OCI-LY3 (cell line): Measurements from ENCODE around the gene MORC2.
A peak's percentile ranks its signal among the peaks of the same experiment; 100 is the strongest.

Experiments
- H2AFZ ChIP-seq: fragments of 200-600, 300-600 bp; shearing (Covaris generic); 2 replicates; pipeline ENCODE4 v1.6.0; 2014; ENCODE audit warnings: antibody characterized with exemption, low read depth, low read length
- H3K27ac ChIP-seq: fragments of 200-600, 300-600 bp; sonication (generic); 2 replicates; pipeline ENCODE4 v1.5.1; 2014; ENCODE audit warnings: mild to moderate bottlenecking, low read length, moderate library complexity, mixed read lengths
- H3K27me3 ChIP-seq: fragments of 200-600, 300-600 bp; sonication (generic); 2 replicates; pipeline ENCODE4 v1.6.1; 2014; ENCODE audit warnings: low read depth, low read length, mixed read lengths
- H3K36me3 ChIP-seq: fragments of 200-600, 300-600 bp; sonication (generic); replicated peaks from 2 replicates; pipeline ENCODE3; 2014; ENCODE audit warnings: low read depth, low read length, mixed read lengths
- H3K4me1 ChIP-seq: fragments of 300-600, 200-600 bp; sonication (generic); 2 replicates; pipeline ENCODE4 v1.6.1; 2014; ENCODE audit warnings: low read length, mixed read lengths
- H3K4me2 ChIP-seq: fragments of 200-600, 300-600 bp; sonication (generic); 2 replicates; pipeline ENCODE4 v1.6.1; 2014; ENCODE audit warnings: low read length, mixed read lengths
- H3K4me3 ChIP-seq: fragments of 300-600, 200-600 bp; sonication (generic); 2 replicates; pipeline ENCODE4 v1.5.1; 2014; ENCODE audit warnings: antibody characterized with exemption, mild to moderate bottlenecking, low read length, moderate library complexity
- H3K79me2 ChIP-seq: fragments of 300-600, 200-600 bp; shearing (Covaris generic); 2 replicates; pipeline ENCODE4 v1.6.1; 2014; ENCODE audit warnings: mild to moderate bottlenecking, low read length, mixed read lengths
- H3K9ac ChIP-seq: fragments of 300-600, 200-600 bp; shearing (Covaris generic); 2 replicates; pipeline ENCODE4 v1.6.0; 2014; ENCODE audit warnings: mild to moderate bottlenecking, low read length, moderate library complexity
- H3K9me3 ChIP-seq: fragments of 200-600, 300-600 bp; shearing (Covaris generic); 2 replicates; pipeline ENCODE4 v1.6.1; 2014; ENCODE audit warnings: low read length, mixed read lengths; ENCODE audit not compliant: insufficient read depth
- H4K20me1 ChIP-seq: fragments of 200-600, 300-600 bp; sonication (generic); 2 replicates; pipeline ENCODE4 v1.6.1; 2016; ENCODE audit warnings: low read length, mixed read lengths; ENCODE audit not compliant: insufficient read depth
- EZH2phosphoT487 ChIP-seq: fragments of 200-600 bp; shearing (Covaris generic); IDR thresholded peaks from 2 replicates; pipeline ENCODE4 v1.6.1; 2018; ENCODE audit warnings: antibody characterized with exemption, mixed run types, low read depth
- TF ChIP-seq, protein P1 (sequence below): fragments of 200-600, 300-600 bp; sonication (generic); IDR thresholded peaks from 2 replicates; pipeline ENCODE4 v1.5.1; 2014; ENCODE audit warnings: antibody characterized with exemption, low read length, low read depth

The MORC2 gene

GRCh38 chr22:30923168-30923900 is 45.2 kb downstream of the MORC2 start:
- TF ChIP-seq EZH2phosphoT487, result no peak
- TF ChIP-seq, protein P1, sequence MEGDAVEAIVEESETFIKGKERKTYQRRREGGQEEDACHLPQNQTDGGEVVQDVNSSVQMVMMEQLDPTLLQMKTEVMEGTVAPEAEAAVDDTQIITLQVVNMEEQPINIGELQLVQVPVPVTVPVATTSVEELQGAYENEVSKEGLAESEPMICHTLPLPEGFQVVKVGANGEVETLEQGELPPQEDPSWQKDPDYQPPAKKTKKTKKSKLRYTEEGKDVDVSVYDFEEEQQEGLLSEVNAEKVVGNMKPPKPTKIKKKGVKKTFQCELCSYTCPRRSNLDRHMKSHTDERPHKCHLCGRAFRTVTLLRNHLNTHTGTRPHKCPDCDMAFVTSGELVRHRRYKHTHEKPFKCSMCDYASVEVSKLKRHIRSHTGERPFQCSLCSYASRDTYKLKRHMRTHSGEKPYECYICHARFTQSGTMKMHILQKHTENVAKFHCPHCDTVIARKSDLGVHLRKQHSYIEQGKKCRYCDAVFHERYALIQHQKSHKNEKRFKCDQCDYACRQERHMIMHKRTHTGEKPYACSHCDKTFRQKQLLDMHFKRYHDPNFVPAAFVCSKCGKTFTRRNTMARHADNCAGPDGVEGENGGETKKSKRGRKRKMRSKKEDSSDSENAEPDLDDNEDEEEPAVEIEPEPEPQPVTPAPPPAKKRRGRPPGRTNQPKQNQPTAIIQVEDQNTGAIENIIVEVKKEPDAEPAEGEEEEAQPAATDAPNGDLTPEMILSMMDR, result no peak
- Histone ChIP-seq H3K4me1 (no peaks in the 10 kb centered on the region), H3K4me2 (no peak overlapping the region), H3K27me3 (no peaks in the 10 kb centered on the region), H4K20me1 (no peaks in the 10 kb centered on the region), H3K9ac (no peak overlapping the region), H3K4me3 (no peak overlapping the region), H3K9me3 (no peaks in the 10 kb centered on the region), H2AFZ (no peak overlapping the region), H3K79me2 (no peaks in the 10 kb centered on the region), H3K36me3 (peaks cover 14% of the 10 kb centered on the region), H3K27ac (no peak overlapping the region)

DNA sequence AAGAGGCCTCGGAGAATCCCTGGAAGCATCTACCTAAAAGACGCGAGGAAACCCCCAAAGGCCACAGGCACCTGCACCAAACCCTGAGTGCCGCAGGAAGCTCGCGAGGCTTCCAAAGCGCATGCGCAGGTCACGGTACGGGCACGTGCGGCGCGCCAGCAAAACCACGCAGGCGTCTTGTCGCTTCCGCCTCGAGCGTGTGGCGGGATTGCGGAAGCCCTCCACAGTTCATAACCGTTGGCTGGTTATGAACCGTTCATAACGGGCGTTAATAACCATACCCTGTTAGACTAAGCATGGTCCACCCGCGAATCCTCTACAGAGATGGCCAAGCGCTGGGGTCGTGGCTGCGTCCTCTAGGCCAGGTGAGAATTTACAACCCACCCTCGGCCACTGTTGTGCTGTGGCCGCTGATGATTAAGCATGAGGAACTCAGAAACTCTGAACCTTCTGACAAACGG is 46.4 kb downstream of the MORC2 start:
- H3K79me2 ChIP-seq, result no peaks in the 10 kb centered on the region
- no peak overlapping the region for H2AFZ ChIP-seq
- no peaks in the 10 kb centered on the region for H3K4me1 ChIP-seq
- no peak overlapping the region for H3K27ac ChIP-seq
- TF ChIP-seq EZH2phosphoT487, result no peak
- TF ChIP-seq, protein P1, result no peak
- no peak overlapping the region for H3K9ac ChIP-seq
- H3K4me3 ChIP-seq, result no peak overlapping the region
- H3K27me3 ChIP-seq, result no peaks in the 10 kb centered on the region
- H3K36me3 ChIP-seq, result peaks cover 3% of the 10 kb centered on the region
- H4K20me1 ChIP-seq, result no peaks in the 10 kb centered on the region
- no peak overlapping the region for H3K4me2 ChIP-seq
- no peaks in the 10 kb centered on the region for H3K9me3 ChIP-seq

- Histone ChIP-seq H2AFZ (no peak overlapping the region), H3K27ac (no peak overlapping the region), H3K4me2 (no peak overlapping the region), H4K20me1 (no peaks in the 10 kb centered on the region), H3K27me3 (no peaks in the 10 kb centered on the region), H3K4me3 (no peak overlapping the region), H3K36me3 (peaks cover 3% of the 10 kb centered on the region), H3K9ac (no peak overlapping the region), H3K9me3 (no peaks in the 10 kb centered on the region), H3K4me1 (no peaks in the 10 kb centered on the region), H3K79me2 (no peaks in the 10 kb centered on the region)
- TF ChIP-seq EZH2phosphoT487, result no peak
- TF ChIP-seq, protein P1, result no peak
These were observed 47.5 kb downstream of the MORC2 start for GRCh38 chr22:30921108-30921507.

DNA sequence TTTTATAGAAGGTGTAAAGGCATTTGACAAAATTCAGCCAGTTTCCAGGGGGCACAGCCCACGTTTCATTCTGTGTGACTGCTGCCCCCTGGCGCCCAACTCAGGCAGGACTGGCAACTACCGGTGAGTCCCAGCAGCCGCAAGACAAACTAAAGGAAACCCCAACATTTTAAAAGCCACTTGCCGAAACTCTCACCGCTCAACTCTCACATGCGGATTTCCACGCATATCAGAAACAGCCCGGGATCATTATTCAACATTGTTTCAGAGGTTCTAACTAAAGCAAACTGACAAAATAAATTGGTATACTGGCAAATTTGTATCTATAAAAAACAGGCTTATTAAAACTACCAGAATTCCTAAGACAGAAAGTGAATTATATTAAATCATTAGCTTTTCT is 48.2 kb downstream of the MORC2 start:
- Histone ChIP-seq H3K79me2 (no peaks in the 10 kb centered on the region), H3K9ac (no peak overlapping the region), H3K4me1 (no peaks in the 10 kb centered on the region), H3K4me2 (peak overlapping the region; percentile 36; the same call in 1 of the 2 replicates), H2AFZ (no peak overlapping the region), H3K27ac (no peak overlapping the region), H3K9me3 (peaks cover 6% of the 10 kb centered on the region; the same call in 1 of the 2 replicates), H3K36me3 (peaks cover 7% of the 10 kb centered on the region), H3K27me3 (no peaks in the 10 kb centered on the region), H4K20me1 (no peaks in the 10 kb centered on the region), H3K4me3 (no peak overlapping the region)
- no peak for TF ChIP-seq EZH2phosphoT487
- TF ChIP-seq, protein P1, result peak; percentile 93
